Mesendoderm (in vitro differentiated cells): ENCODE data around the gene ALKBH7.

ENCODE experiments used
- DNase-seq: peaks from one replicate; pipeline ENCODE4 v3.0.0; 2013
- H2AK5ac ChIP-seq: 2 replicates; pipeline ENCODE4 v1.6.1; 2013; ENCODE audit warnings: low read length, inconsistent platforms
- H2BK120ac ChIP-seq: 2 replicates; pipeline ENCODE4 v1.6.1; 2013; ENCODE audit warnings: low read depth, mild to moderate bottlenecking, low read length, moderate library complexity, mixed read lengths
- H2BK15ac ChIP-seq: replicated peaks from 2 replicates; pipeline ENCODE4 v1.6.1; 2013; ENCODE audit warnings: low read depth, mild to moderate bottlenecking, moderate library complexity
- H2BK5ac ChIP-seq: 2 replicates; pipeline ENCODE4 v1.6.1; 2013; ENCODE audit warnings: low read length, inconsistent platforms
- H3K18ac ChIP-seq: 2 replicates; pipeline ENCODE4 v1.6.1; 2013; ENCODE audit warnings: mild to moderate bottlenecking, low read length, mixed read lengths
- H3K23ac ChIP-seq: one replicate; pipeline ENCODE4 v1.6.1; 2013; ENCODE audit warnings: low read length
- H3K27ac ChIP-seq: 2 replicates; pipeline ENCODE4 v1.5.1; 2013; ENCODE audit warnings: low read depth, mild to moderate bottlenecking, inconsistent platforms, low read length, moderate library complexity
- H3K27me3 ChIP-seq: 2 replicates; pipeline ENCODE4 v1.6.1; 2013; ENCODE audit warnings: low read length, control low read depth, mild to moderate bottlenecking, inconsistent platforms; ENCODE audit not compliant: insufficient read depth, poor library complexity
- H3K36me3 ChIP-seq: 2 replicates; pipeline ENCODE4 v1.6.1; 2013; ENCODE audit warnings: low read length, inconsistent platforms; ENCODE audit not compliant: control insufficient read depth, insufficient read depth
- H3K4ac ChIP-seq: one replicate; pipeline ENCODE4 v1.6.1; 2013; ENCODE audit warnings: low read depth, mild to moderate bottlenecking, low read length, moderate library complexity
- H3K4me1 ChIP-seq: 2 replicates; pipeline ENCODE4 v1.6.1; 2013; ENCODE audit warnings: low read depth, low read length, inconsistent platforms; ENCODE audit not compliant: control insufficient read depth
- H3K4me2 ChIP-seq: 2 replicates; pipeline ENCODE4 v1.6.1; 2013; ENCODE audit warnings: low read length
- H3K4me3 ChIP-seq: 2 replicates; pipeline ENCODE4 v1.5.1; 2013; ENCODE audit warnings: mild to moderate bottlenecking, low read length
- H3K56ac ChIP-seq: one replicate; pipeline ENCODE4 v1.6.1; 2013; ENCODE audit warnings: low read length
- H3K79me1 ChIP-seq: 2 replicates; pipeline ENCODE4 v1.6.1; 2013; ENCODE audit warnings: low read length, inconsistent platforms
- H3K79me2 ChIP-seq: 2 replicates; pipeline ENCODE4 v1.6.1; 2013; ENCODE audit warnings: mild to moderate bottlenecking, low read length; ENCODE audit not compliant: control insufficient read depth, insufficient read depth
- H3K9ac ChIP-seq: 2 replicates; pipeline ENCODE4 v1.6.1; 2013; ENCODE audit warnings: low read length, inconsistent platforms
- H4K5ac ChIP-seq: one replicate; pipeline ENCODE4 v1.6.1; 2013; ENCODE audit warnings: low read length
- H4K8ac ChIP-seq: one replicate; pipeline ENCODE4 v1.6.1; 2013; ENCODE audit warnings: low read depth, mild to moderate bottlenecking, control low read depth, low read length, moderate library complexity
- WGBS: extraction: QIAGEN DNeasy Blood & Tissue Kit; methylation state at CpG from one replicate; pipeline ENCODE4 v1.1.7; 2013; ENCODE audit warnings: low lambda C conversion rate, missing lambda C conversion rate; ENCODE audit not compliant: insufficient coverage; ENCODE audit errors: extremely low coverage; 5-methylcytosine and 5-hydroxymethylcytosine counted together

Gene ALKBH7

DNA sequence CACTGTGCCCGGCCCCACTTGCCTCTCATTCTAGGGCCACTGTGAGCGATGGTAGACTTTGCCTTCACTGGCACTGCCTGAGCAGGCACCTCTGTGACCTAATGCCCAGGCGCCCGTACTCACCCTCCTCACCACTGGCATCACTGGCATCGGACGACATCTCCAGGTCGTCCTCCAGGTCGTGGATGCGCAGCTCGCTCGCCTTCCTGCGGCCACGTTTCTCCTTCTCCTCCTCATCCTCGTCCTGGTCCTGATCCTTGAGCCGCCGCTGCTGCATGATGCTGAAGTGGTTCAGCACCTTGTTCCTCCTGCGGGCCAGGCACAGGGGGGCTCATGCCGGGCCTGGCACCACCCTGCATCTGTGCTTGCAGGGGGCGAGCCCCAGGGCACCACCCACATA, 10.6 kb downstream of the ALKBH7 start:
- H2BK5ac ChIP-seq, result no peak overlapping the region
- H3K79me2 ChIP-seq, result no peaks in the 10 kb centered on the region
- no peaks in the 10 kb centered on the region for H3K27me3 ChIP-seq
- no CpG with 5 or more reads among the region's 19 CpGs for WGBS
- no peak overlapping the region for H3K4ac ChIP-seq
- H3K79me1 ChIP-seq, result no peaks in the 10 kb centered on the region
- no peak overlapping the region for H4K8ac ChIP-seq
- H2AK5ac ChIP-seq, result no peak overlapping the region
- H3K18ac ChIP-seq, result no peak overlapping the region
- H2BK120ac ChIP-seq, result no peak overlapping the region
- H3K4me1 ChIP-seq, result no peaks in the 10 kb centered on the region
- no peak overlapping the region for H3K4me2 ChIP-seq
- H3K23ac ChIP-seq, result no peak overlapping the region
- no peak overlapping the region for H2BK15ac ChIP-seq
- no peak overlapping the region for H3K56ac ChIP-seq
- no peak overlapping the region for H3K27ac ChIP-seq
- H4K5ac ChIP-seq, result no peak overlapping the region
- H3K4me3 ChIP-seq, result no peak overlapping the region
- H3K9ac ChIP-seq, result no peak overlapping the region
- peaks cover 19% of the 10 kb centered on the region for H3K36me3 ChIP-seq
- no peak for DNase-seq

DNA sequence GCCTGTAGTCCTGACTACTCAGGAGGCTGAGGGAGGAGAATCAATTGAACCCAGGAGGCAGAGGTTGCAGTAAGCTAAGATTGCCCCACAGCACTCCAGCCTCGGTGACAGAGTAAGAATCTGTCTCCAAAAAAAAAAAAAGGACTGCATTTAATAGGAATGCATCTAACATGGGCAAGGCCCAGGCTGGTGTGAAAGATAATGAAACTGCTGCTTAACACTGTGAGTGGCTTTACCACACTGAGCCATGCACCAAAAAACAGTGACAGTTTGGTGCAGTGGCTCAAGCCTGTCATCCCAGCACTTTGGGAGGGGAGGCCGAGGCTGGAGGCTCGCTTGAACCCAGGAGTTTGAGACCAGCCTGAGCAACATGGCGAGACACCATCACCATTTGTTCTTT, 11.8 kb downstream of the ALKBH7 start:
- H3K79me1 ChIP-seq, result no peaks in the 10 kb centered on the region

DNA sequence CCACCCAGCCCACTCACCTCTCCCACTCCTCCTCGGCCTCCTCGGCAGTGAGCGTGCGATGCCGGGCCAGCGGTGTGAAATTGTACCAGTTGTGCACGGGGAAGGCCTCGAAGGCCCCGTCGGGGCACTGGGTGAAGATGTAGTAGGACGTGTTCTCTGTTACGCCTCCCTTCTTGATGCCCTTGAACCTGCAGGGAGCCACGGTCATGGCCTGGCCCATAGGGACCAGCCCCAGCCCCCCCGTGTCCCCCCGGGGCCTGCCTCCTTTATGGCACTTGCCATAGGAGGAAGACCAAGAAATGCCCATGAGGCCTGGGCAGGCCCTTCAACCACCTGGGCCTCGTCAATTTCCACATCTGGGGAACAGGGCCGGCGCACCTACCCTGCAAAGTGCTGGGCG, 14.8 kb downstream of the ALKBH7 start:
- H3K18ac ChIP-seq, result no peak overlapping the region
- peaks cover 4% of the 10 kb centered on the region for H3K4me1 ChIP-seq
- H3K27me3 ChIP-seq, result no peaks in the 10 kb centered on the region
- no peak overlapping the region for H3K4me2 ChIP-seq
- H2BK120ac ChIP-seq, result no peak overlapping the region
- no peak overlapping the region for H3K27ac ChIP-seq
- no peak overlapping the region for H3K23ac ChIP-seq
- no peak overlapping the region for H2BK15ac ChIP-seq
- H3K4me3 ChIP-seq, result no peak overlapping the region
- no peak overlapping the region for H2AK5ac ChIP-seq
- peaks cover 11% of the 10 kb centered on the region for H3K79me1 ChIP-seq
- no peak overlapping the region for H2BK5ac ChIP-seq
- peaks cover 12% of the 10 kb centered on the region for H3K36me3 ChIP-seq
- no peak overlapping the region for H4K5ac ChIP-seq
- no peak overlapping the region for H3K4ac ChIP-seq
- H3K9ac ChIP-seq, result no peak overlapping the region
- H3K79me2 ChIP-seq, result peaks cover 11% of the 10 kb centered on the region
- WGBS, result no CpG with 5 or more reads among the region's 19 CpGs
- DNase-seq, result no peak
- H4K8ac ChIP-seq, result no peak overlapping the region
- no peak overlapping the region for H3K56ac ChIP-seq

More for the DNA sequence above, 11.8 kb downstream of the ALKBH7 start:
- H3K4me3 ChIP-seq, result no peak overlapping the region
- H3K23ac ChIP-seq, result no peak overlapping the region
- peaks cover 21% of the 10 kb centered on the region for H3K36me3 ChIP-seq
- no peak overlapping the region for H3K9ac ChIP-seq
- H4K5ac ChIP-seq, result no peak overlapping the region
- H3K18ac ChIP-seq, result no peak overlapping the region
- H3K4me1 ChIP-seq, result no peaks in the 10 kb centered on the region
- no peak overlapping the region for H3K27ac ChIP-seq
- no peak overlapping the region for H2BK15ac ChIP-seq
- H3K4ac ChIP-seq, result no peak overlapping the region
- H3K4me2 ChIP-seq, result no peak overlapping the region
- no peak overlapping the region for H2AK5ac ChIP-seq
- no peak overlapping the region for H3K56ac ChIP-seq
- no CpG with 5 or more reads among the region's 4 CpGs for WGBS
- no peak overlapping the region for H2BK120ac ChIP-seq
- no peak overlapping the region for H4K8ac ChIP-seq
- DNase-seq, result no peak
- H3K79me2 ChIP-seq, result no peaks in the 10 kb centered on the region
- H2BK5ac ChIP-seq, result no peak overlapping the region
- no peaks in the 10 kb centered on the region for H3K27me3 ChIP-seq

DNA sequence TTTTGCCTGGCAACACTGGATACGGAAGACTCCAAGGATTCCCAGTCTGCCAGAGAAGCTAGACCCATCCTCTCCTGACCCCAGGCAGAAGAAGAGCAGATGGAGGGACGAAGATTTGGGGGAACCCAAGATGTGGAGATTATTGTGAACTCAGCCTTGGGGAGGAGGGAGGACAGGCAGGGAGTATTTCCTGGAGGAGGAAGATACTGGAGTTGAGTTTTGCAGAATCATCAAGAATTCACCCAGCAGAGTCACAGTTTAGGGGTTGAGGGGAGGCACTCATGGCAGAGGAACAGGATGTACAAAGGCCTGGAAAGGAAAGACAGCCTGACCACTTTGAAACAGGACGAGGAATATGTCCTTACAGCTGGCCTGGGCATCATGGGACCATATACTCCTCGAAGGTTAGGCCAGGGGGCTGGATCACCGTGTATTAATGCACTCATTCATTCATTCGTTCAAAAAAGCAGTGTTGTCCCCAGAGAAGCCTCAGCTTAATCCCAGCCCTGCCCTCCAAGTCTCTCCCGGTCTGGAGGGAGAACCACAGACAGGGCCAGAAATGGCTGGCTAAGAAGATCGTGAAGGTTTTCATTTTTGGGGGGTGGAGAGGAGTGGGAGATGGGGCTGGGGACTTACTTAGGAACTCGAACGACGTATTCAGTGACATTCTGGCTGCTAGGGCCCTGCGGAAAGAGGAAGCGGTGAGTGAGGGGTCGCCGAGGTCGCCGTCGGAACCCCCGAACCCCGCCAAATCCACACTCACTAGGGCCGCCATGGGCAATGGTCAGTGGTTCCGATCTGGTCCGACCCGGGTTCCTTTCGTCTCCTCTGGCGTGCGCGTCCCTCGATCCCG, 19.9 kb downstream of the ALKBH7 start:
- peak overlapping the region; percentile 43 for H2AK5ac ChIP-seq
- H2BK5ac ChIP-seq, result no peak overlapping the region
- WGBS, result no CpG with 5 or more reads among the region's 30 CpGs
- H3K36me3 ChIP-seq, result peaks cover 5% of the 10 kb centered on the region
- no peak overlapping the region for H4K8ac ChIP-seq
- H3K18ac ChIP-seq, result no peak overlapping the region
- no peak overlapping the region for H3K27ac ChIP-seq
- H2BK120ac ChIP-seq, result no peak overlapping the region
- H3K23ac ChIP-seq, result peak overlapping the region; percentile 80
- peaks cover 14% of the 10 kb centered on the region for H3K79me1 ChIP-seq
- peak overlapping the region; percentile 97 for H3K4me3 ChIP-seq
- H3K27me3 ChIP-seq, result no peaks in the 10 kb centered on the region
- no peak overlapping the region for H4K5ac ChIP-seq
- H2BK15ac ChIP-seq, result no peak overlapping the region
- peak overlapping the region; percentile 97 for H3K9ac ChIP-seq
- H3K56ac ChIP-seq, result peak overlapping the region; percentile 97
- no peak overlapping the region for H3K4ac ChIP-seq
- peaks cover 4% of the 10 kb centered on the region for H3K4me1 ChIP-seq
- peak overlapping the region; percentile 82 for H3K4me2 ChIP-seq
- peaks cover 16% of the 10 kb centered on the region for H3K79me2 ChIP-seq
- no peak for DNase-seq

DNA sequence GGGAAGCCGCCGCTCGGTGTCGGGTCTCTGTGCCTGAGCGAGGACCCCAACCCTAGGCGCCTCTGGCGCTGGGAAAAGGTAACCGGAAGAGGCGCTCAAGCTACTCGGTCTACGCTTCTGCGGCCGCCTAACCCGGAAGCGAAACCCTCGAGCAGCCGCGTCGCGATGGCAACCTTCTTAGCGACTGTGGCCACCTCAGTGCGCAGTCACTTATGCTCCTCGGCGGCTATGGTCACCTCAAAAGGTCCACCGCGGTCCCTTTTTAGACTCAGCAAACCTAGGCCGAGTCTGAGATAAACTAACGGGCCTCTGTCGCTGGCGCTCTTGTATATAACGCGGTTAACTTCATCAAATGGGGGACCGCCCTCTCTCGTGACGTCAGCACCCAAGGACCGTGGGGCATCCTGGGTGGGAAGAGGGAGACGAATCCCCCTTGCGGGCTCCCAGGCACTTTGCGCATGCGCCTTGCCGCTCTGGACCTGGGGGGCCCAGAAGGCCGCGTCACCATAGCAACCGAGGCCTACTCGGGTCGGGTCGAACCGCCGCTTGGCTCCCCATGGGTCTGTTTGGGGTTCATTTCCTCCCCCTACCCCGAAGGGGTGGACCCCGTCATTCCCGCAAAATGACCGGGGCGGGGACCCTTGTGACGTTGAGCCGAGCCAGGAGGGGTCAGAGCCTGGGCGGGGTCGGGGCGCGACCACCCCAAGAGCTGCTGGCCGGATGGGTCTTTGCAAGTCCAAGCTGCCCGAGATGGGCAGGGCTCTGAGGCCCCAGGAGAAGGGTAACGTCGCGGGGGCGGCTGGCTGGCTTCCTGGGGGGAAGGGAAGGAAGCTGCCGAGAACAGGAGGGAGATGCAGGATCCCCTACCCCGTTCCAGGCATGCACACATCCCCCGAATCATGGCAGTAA, 20.7 kb downstream of the ALKBH7 start, which contains the start of gene GTF2F1:
GTF2F1 (minus strand) TSS at position 91 of the 909 bp plus-strand sequence. CDS start 169 bp downstream, outside the sequence.
- peak within 1 kb of the TSS; percentile 97 for H3K9ac ChIP-seq
- peak within 1 kb of the TSS; percentile 82 for H3K4me2 ChIP-seq
- DNase-seq, result peak; percentile 98
- H3K27me3 ChIP-seq, result no peaks in the 10 kb centered on the region
- no peak within 1 kb of the TSS for H2BK120ac ChIP-seq
- WGBS, result no CpG with 5 or more reads among the region's 69 CpGs
- peak within 1 kb of the TSS; percentile 98 for H4K8ac ChIP-seq
- H3K56ac ChIP-seq, result peak within 1 kb of the TSS; percentile 97
- peak within 1 kb of the TSS; percentile 80 for H3K23ac ChIP-seq
- H3K4me3 ChIP-seq, result peak within 1 kb of the TSS; percentile 97
- peaks cover 4% of the 10 kb centered on the region for H3K4me1 ChIP-seq
- no peak within 1 kb of the TSS for H4K5ac ChIP-seq
- H3K27ac ChIP-seq, result peak within 1 kb of the TSS; percentile 81
- no peak within 1 kb of the TSS for H3K18ac ChIP-seq
- H2BK15ac ChIP-seq, result no peak within 1 kb of the TSS
- peaks cover 16% of the 10 kb centered on the region for H3K79me2 ChIP-seq
- H2AK5ac ChIP-seq, result peak within 1 kb of the TSS; percentile 43
- H3K4ac ChIP-seq, result no peak within 1 kb of the TSS
- peak within 1 kb of the TSS; percentile 51 for H2BK5ac ChIP-seq
- H3K36me3 ChIP-seq, result peaks cover 3% of the 10 kb centered on the region
- peaks cover 14% of the 10 kb centered on the region for H3K79me1 ChIP-seq
